ENCODE data around the gene ARID3C.
A peak's percentile ranks its signal among the peaks of the same experiment; 100 is the strongest.

DNA sequence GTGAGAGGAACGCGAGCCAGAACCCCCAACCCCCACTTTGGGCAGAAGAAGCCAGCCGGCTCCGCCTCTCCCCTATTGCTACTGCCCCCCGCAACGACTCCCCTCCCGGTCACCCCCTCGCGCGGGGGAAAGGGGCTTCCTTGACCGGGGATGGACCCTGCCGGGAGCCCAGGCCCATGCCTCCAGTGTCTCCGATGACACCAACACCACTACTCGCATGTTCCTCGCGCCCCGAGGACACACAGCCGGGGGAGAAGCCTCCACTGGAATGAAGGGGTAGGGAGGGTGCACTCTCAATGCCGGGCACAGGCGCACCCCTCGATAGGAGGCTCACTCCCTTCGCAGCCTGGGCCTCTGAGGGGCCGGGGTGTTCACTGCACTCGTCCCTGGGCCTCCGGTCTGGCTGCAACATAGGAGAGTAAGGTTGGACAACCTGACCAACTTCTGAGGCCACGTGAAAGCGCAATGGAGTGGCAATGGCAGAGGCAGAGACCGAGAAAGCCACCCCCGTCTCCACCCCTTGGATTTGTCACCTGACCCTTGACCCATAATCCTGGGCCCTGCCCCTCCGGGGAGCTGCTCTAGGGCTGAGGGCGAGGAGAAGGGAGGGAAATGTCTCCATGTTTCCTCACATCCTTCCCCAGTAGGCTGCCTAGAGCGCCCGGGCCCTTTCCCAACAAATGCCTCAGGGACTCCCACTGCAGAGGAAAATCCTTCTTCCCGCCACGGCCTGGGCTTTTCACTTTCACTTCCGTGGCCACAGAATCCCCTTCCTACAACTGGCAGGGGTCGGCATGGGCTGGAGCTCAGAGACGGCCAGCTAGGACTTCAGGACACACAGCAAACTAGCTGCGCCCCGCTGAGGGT, 38.3 kb downstream of the ARID3C start:
- TF ChIP-seq, protein P1, sequence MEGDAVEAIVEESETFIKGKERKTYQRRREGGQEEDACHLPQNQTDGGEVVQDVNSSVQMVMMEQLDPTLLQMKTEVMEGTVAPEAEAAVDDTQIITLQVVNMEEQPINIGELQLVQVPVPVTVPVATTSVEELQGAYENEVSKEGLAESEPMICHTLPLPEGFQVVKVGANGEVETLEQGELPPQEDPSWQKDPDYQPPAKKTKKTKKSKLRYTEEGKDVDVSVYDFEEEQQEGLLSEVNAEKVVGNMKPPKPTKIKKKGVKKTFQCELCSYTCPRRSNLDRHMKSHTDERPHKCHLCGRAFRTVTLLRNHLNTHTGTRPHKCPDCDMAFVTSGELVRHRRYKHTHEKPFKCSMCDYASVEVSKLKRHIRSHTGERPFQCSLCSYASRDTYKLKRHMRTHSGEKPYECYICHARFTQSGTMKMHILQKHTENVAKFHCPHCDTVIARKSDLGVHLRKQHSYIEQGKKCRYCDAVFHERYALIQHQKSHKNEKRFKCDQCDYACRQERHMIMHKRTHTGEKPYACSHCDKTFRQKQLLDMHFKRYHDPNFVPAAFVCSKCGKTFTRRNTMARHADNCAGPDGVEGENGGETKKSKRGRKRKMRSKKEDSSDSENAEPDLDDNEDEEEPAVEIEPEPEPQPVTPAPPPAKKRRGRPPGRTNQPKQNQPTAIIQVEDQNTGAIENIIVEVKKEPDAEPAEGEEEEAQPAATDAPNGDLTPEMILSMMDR (IDR thresholded peaks at IDR 0.05), result no peak
- peak; percentile 16 for TF ChIP-seq POLR2A (IDR thresholded peaks at IDR 0.05)
